Measurements from ENCODE around the gene PIP5K1B. TPM values are rescaled to one million over a fixed set of nuclear protein-coding genes. Genes with fewer than 3 reads are reported as not detected.

Gene PIP5K1B
- total and polyA plus RNA-seq, 10 of the 15 experiments (the other 5 are each of a cell fraction or from before 2014, with no cell fraction given): 6.8 to 16.3 (median 10.6) TPM

GRCh38 chr9:68779558-68780379, 74.7 kb downstream of the PIP5K1B start (continued):
- peak; percentile 69; the same call in 1 of the 2 replicates for TF ChIP-seq MXI1 (IDR thresholded peaks at IDR 0.05; ENCODE audit: low read depth, low read length)
- TF ChIP-seq SMAD5 (IDR thresholded peaks at IDR 0.05; ENCODE audit: low read depth): peak; percentile 72; the same call in 1 of the 2 replicates
- TF ChIP-seq TBL1XR1 (IDR thresholded peaks at IDR 0.05; ENCODE audit: low read depth, low read length): 0 out of 2 replicates have a peak, but pooled peaks have one; percentile 27
- peak; percentile 80 for TF ChIP-seq RELB (IDR thresholded peaks at IDR 0.05; ENCODE audit: low read depth)
- TF ChIP-seq HDGF (IDR thresholded peaks at IDR 0.05): peak; percentile 18; the same call in 1 of the 2 replicates
- TF ChIP-seq IRF4 (IDR thresholded peaks at IDR 0.05; ENCODE audit: low read depth, low read length): no peak
- TF ChIP-seq PML (IDR thresholded peaks at IDR 0.05; ENCODE audit: low read length): 0 out of 2 replicates have a peak, but pooled peaks have one; percentile 79
- peak; percentile 80; the same call in 1 of the 2 replicates for TF ChIP-seq NBN (IDR thresholded peaks at IDR 0.05)
- TF ChIP-seq RAD21 (IDR thresholded peaks at IDR 0.05; ENCODE audit: insufficient read depth, low read depth, low read length): peak; percentile 37
- TF ChIP-seq E4F1 (IDR thresholded peaks at IDR 0.05; ENCODE audit: borderline replicate concordance, partially characterized antibody): no peak
- peak; percentile 66 for TF ChIP-seq BRCA1 (IDR thresholded peaks at IDR 0.05; ENCODE audit: low read depth, low read length)
- TF ChIP-seq BCL11A (IDR thresholded peaks at IDR 0.05; ENCODE audit: low read depth, low read length): no peak
- peak; percentile 27 for TF ChIP-seq SMC3 (IDR thresholded peaks at IDR 0.05; ENCODE audit: borderline replicate concordance, low read length)
- no peak for TF ChIP-seq EP300 (IDR thresholded peaks at IDR 0.05; ENCODE audit: borderline replicate concordance in 1 of 2, control insufficient read depth in 1 of 2, low read depth in 2 of 2, low read length in 2 of 2)
- peak; percentile 81 for TF ChIP-seq PKNOX1 (IDR thresholded peaks at IDR 0.05)
- TF ChIP-seq BCL3 (IDR thresholded peaks at IDR 0.05; ENCODE audit: borderline replicate concordance, insufficient read depth, low read depth, low read length, poor library complexity, severe bottlenecking): peak; percentile 57
- peak; percentile 76 for TF ChIP-seq LARP7 (IDR thresholded peaks at IDR 0.05)
- TF ChIP-seq CTCF (IDR thresholded peaks at IDR 0.05 in 2 of 3, conservative IDR thresholded peaks at IDR 0.05 in 1 of 3; ENCODE audit: control insufficient read depth in 2 of 3, extremely low read depth in 1 of 3, insufficient read depth in 1 of 3, low read depth in 3 of 3, low read length in 3 of 3): peak; percentile 31 to 56 (median 38); a peak in 5 of 6 replicates
- TF ChIP-seq GABPA (IDR thresholded peaks at IDR 0.05; ENCODE audit: low read depth): no peak
- TF ChIP-seq POLR2A (IDR thresholded peaks at IDR 0.05; ENCODE audit: low read depth, low read length): peak; percentile 93
- TF ChIP-seq CBX3 (IDR thresholded peaks at IDR 0.05; ENCODE audit: borderline replicate concordance, low read depth): no peak
- TF ChIP-seq ESRRA (IDR thresholded peaks at IDR 0.05; ENCODE audit: low read length): 0 out of 2 replicates have a peak, but pooled peaks have one; percentile 33
